MM.1S (cell line): ENCODE results near the gene MYO16.

Source experiments
- EZH2 ChIP-seq: fragments of 300-600 bp; sonication (generic); optimal IDR thresholded peaks from 2 replicates; pipeline ENCODE3; 2017; ENCODE audit warnings: low read depth, mild to moderate bottlenecking, antibody characterized with exemption, low read length, mixed read lengths
- EZH2phosphoT487 ChIP-seq: fragments of 300-600 bp; sonication (generic); IDR thresholded peaks from 2 replicates; pipeline ENCODE4 v1.6.1; 2018; ENCODE audit warnings: antibody characterized with exemption, low read length
- TF ChIP-seq, protein P1 (sequence below): fragments of 300-600 bp; sonication (generic); IDR thresholded peaks from 2 replicates; pipeline ENCODE4 v1.5.1; 2016; ENCODE audit warnings: antibody characterized with exemption, low read length, mixed read lengths

DNA sequence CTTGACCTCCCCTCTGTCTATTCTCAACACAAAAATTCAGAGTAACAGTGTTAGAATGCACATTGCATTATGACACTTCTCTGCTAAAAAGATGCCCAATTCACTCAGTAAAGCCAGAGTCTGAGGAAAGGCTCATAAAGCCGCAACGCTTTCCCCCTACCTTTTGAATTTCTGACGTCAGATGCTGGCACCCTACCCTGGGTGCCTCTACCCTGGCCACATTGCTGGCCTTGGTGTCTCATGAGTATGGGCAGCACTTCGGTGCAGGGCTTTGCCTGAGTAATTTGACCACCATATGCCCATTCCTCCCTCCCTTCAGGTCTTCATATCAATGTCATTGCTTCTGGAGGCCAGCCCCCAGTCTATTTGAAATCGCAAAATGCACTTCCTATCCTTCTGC is 229.3 kb downstream of the MYO16 start:
- TF ChIP-seq, protein P1, sequence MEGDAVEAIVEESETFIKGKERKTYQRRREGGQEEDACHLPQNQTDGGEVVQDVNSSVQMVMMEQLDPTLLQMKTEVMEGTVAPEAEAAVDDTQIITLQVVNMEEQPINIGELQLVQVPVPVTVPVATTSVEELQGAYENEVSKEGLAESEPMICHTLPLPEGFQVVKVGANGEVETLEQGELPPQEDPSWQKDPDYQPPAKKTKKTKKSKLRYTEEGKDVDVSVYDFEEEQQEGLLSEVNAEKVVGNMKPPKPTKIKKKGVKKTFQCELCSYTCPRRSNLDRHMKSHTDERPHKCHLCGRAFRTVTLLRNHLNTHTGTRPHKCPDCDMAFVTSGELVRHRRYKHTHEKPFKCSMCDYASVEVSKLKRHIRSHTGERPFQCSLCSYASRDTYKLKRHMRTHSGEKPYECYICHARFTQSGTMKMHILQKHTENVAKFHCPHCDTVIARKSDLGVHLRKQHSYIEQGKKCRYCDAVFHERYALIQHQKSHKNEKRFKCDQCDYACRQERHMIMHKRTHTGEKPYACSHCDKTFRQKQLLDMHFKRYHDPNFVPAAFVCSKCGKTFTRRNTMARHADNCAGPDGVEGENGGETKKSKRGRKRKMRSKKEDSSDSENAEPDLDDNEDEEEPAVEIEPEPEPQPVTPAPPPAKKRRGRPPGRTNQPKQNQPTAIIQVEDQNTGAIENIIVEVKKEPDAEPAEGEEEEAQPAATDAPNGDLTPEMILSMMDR: no peak
- TF ChIP-seq EZH2phosphoT487 (no peak), EZH2 (no peak)
